HepG2 (cell line): Measurements from ENCODE around the gene OR13J1. TPM values are rescaled to one million over a fixed set of nuclear protein-coding genes. Genes with fewer than 3 reads are reported as not detected.

ENCODE experiments used
- BHLHE40 ChIP-seq: IDR thresholded peaks from 2 replicates; pipeline ENCODE4 v1.6.1; 2011; ENCODE audit warnings: low read length, improper control_type of control experiment
- CC2D1A ChIP-seq: sonication (generic); formaldehyde crosslinking; IDR thresholded peaks from 2 replicates; pipeline ENCODE4 v1.8.1; 2023; ENCODE audit warnings: mild to moderate bottlenecking, missing genetic modification reagents
- EP300 ChIP-seq, 3 experiments: sonication (generic) in 1 of 3; formaldehyde crosslinking in 1 of 3; IDR thresholded peaks; 2 replicates each; pipeline versions ENCODE4 v1.5.1 to v1.6.1; 2011 to 2020; ENCODE audit warnings: low read depth in 2 of 3, low read length in 2 of 3, borderline replicate concordance in 1 of 3, improper control_type of control experiment in 1 of 3, mild to moderate bottlenecking in 1 of 3, missing genetic modification reagents in 1 of 3, moderate library complexity in 1 of 3
- HIVEP1 ChIP-seq: sonication (generic); formaldehyde crosslinking; IDR thresholded peaks from 2 replicates; pipeline ENCODE4 v1.4.0; 2020; ENCODE audit warnings: mild to moderate bottlenecking, missing genetic modification reagents
- HNF4A ChIP-seq: sonication (generic); formaldehyde crosslinking; IDR thresholded peaks from 2 replicates; pipeline ENCODE4 v1.4.0; 2020; ENCODE audit warnings: missing genetic modification reagents
- KAT8 ChIP-seq: IDR thresholded peaks from 2 replicates; pipeline ENCODE4 v1.6.1; 2016; ENCODE audit warnings: missing genetic modification reagents, missing compliant biosample characterization
- KDM5B ChIP-seq: sonication (generic); formaldehyde crosslinking; IDR thresholded peaks from 2 replicates; pipeline ENCODE4 v1.4.0; 2020; ENCODE audit warnings: missing genetic modification reagents, mild to moderate bottlenecking, borderline replicate concordance
- MAFG ChIP-seq: sonication (generic); formaldehyde crosslinking; IDR thresholded peaks from 2 replicates; pipeline ENCODE4 v1.5.1; 2020; ENCODE audit warnings: mild to moderate bottlenecking, missing genetic modification reagents
- MBD4 ChIP-seq: IDR thresholded peaks from 2 replicates; pipeline ENCODE4 v1.6.1; 2012; ENCODE audit warnings: low read length, inconsistent platforms, borderline replicate concordance
- MED8 ChIP-seq: sonication (generic); formaldehyde crosslinking; IDR thresholded peaks from 2 replicates; pipeline ENCODE4 v1.8.1; 2023; ENCODE audit warnings: mild to moderate bottlenecking, missing genetic modification reagents; ENCODE audit not compliant: insufficient replicate concordance
- NFE2 ChIP-seq: sonication (generic); formaldehyde crosslinking; IDR thresholded peaks from 2 replicates; pipeline ENCODE4 v1.4.0; 2020; ENCODE audit warnings: missing genetic modification reagents
- ZFP36 ChIP-seq: fragments of 150-350 bp; IDR thresholded peaks from 2 replicates; pipeline ENCODE4 v1.6.1; 2018; ENCODE audit warnings: borderline replicate concordance, low read length, low read depth; ENCODE audit not compliant: partially characterized antibody
- ZNF225 ChIP-seq: sonication (generic); formaldehyde crosslinking; IDR thresholded peaks from 2 replicates; pipeline ENCODE4 v1.4.0; 2020; ENCODE audit warnings: mild to moderate bottlenecking, missing genetic modification reagents
- ZNF431 ChIP-seq: sonication (generic); formaldehyde crosslinking; IDR thresholded peaks from 2 replicates; pipeline ENCODE4 v1.9.0; 2022; ENCODE audit warnings: missing genetic modification reagents, low read depth, mild to moderate bottlenecking, borderline replicate concordance
- ZNF614 ChIP-seq: IDR thresholded peaks from 2 replicates; pipeline ENCODE4 v1.6.1; 2018; ENCODE audit warnings: missing biosample characterization, missing genetic modification reagents, inconsistent platforms, borderline replicate concordance
- ZNF772 ChIP-seq: sonication (generic); formaldehyde crosslinking; IDR thresholded peaks from 2 replicates; pipeline ENCODE4 v1.5.0; 2020; ENCODE audit warnings: mild to moderate bottlenecking, missing genetic modification reagents
- ZNF839 ChIP-seq: sonication (generic); formaldehyde crosslinking; IDR thresholded peaks from 2 replicates; pipeline ENCODE4 v1.4.0; 2020; ENCODE audit warnings: missing genetic modification reagents, mild to moderate bottlenecking, borderline replicate concordance
- polyA plus RNA-seq, 8 experiments: library from polyadenylated mRNA; depleted of rRNA in 3 of 8; stranded (reverse) in 7 of 8; unstranded in 1 of 8; fragments of >200 nt; fragmentation: Illumina TruSeq in 4 of 8; extraction: Trizol in 4 of 8; gene quantifications; 2 replicates each; pipeline versions ENCODE4 v1.2.1 to v1.2.3, GENCODE V29; 2011 to 2016; ENCODE audit warnings: low read depth in 4 of 8, missing spikeins in 1 of 8, mixed read lengths in 1 of 8; ENCODE audit not compliant: insufficient read depth in 1 of 8
- total RNA-seq, 5 experiments: library from RNA; depleted of rRNA; stranded (reverse); fragments of >200 nt; fragmentation: Illumina TruSeq; extraction: Trizol; gene quantifications; 2 replicates each; pipeline ENCODE4 v1.2.3, GENCODE V29; 2016; ENCODE audit warnings: low read depth in 1 of 5
- TF ChIP-seq, protein P1 (sequence below): sonication (generic); formaldehyde crosslinking; IDR thresholded peaks from 2 replicates; pipeline ENCODE4 v1.8.1; 2022; ENCODE audit warnings: mild to moderate bottlenecking, missing genetic modification reagents
- TF ChIP-seq, protein P2 (sequence below): sonication (generic); formaldehyde crosslinking; IDR thresholded peaks from 2 replicates; pipeline ENCODE4 v1.8.0; 2023; ENCODE audit warnings: mild to moderate bottlenecking, missing genetic modification reagents
- TF ChIP-seq, protein P3 (sequence below): sonication (generic); formaldehyde crosslinking; IDR thresholded peaks from 2 replicates; pipeline ENCODE4 v1.9.0; 2021; ENCODE audit warnings: missing genetic modification reagents, mild to moderate bottlenecking, borderline replicate concordance
- TF ChIP-seq, protein P4 (sequence below): sonication (generic); formaldehyde crosslinking; IDR thresholded peaks from 2 replicates; pipeline ENCODE4 v1.5.1; 2020; ENCODE audit warnings: missing genetic modification reagents, mild to moderate bottlenecking, borderline replicate concordance
- TF ChIP-seq, protein P5 (sequence below): sonication (generic); formaldehyde crosslinking; IDR thresholded peaks from 2 replicates; pipeline ENCODE4 v1.4.0; 2020; ENCODE audit warnings: missing genetic modification reagents, low read depth, mild to moderate bottlenecking, borderline replicate concordance

OR13J1 gene
- total and polyA plus RNA-seq, 2 of the 13 experiments (the other 11 are each of a cell fraction or from before 2014, with no cell fraction given), result not detected

DNA sequence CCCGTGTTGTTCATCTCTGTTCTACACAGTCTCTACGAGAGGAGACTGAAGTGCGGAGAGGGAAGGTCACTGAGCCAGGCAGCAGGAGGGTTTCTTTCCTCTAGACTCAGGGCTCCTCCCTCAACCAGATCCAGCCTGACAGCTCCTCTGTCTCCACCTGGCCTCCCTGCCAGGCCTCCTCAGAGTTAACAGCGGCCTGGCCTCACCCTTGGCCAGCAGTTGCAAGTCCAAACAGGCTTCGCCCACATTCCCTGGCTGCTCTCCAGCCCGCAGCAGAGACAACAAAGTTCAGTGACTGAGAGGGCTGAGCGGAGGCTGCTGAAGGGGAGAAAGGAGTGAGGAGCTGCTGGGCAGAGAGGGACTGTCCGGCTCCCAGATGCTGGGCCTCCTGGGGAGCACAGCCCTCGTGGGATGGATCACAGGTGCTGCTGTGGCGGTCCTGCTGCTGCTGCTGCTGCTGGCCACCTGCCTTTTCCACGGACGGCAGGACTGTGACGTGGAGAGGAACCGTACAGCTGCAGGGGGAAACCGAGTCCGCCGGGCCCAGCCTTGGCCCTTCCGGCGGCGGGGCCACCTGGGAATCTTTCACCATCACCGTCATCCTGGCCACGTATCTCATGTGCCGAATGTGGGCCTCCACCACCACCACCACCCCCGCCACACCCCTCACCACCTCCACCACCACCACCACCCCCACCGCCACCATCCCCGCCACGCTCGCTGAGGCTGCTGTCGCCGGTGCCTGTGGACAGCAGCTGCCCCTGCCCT is 35.9 kb upstream of the OR13J1 start, which contains the start of gene HRCT1 (continued):
- TF ChIP-seq, protein P1, sequence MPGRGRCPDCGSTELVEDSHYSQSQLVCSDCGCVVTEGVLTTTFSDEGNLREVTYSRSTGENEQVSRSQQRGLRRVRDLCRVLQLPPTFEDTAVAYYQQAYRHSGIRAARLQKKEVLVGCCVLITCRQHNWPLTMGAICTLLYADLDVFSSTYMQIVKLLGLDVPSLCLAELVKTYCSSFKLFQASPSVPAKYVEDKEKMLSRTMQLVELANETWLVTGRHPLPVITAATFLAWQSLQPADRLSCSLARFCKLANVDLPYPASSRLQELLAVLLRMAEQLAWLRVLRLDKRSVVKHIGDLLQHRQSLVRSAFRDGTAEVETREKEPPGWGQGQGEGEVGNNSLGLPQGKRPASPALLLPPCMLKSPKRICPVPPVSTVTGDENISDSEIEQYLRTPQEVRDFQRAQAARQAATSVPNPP (CRISPR knock-in tag), result no peak
- TF ChIP-seq KAT8 (CRISPR knock-in tag) (no peak), ZNF839 (CRISPR knock-in tag) (no peak), HIVEP1 (no peak), ZNF431 (CRISPR knock-in tag) (no peak), KDM5B (CRISPR knock-in tag) (no peak; the same call in 1 of the 2 replicates), ZNF614 (CRISPR knock-in tag) (peak; percentile 78; the same call in 1 of the 2 replicates), NFE2 (CRISPR knock-in tag) (no peak), ZNF772 (CRISPR knock-in tag) (no peak), MED8 (CRISPR knock-in tag) (no peak), EP300 (IDR thresholded peaks at IDR 0.05; ENCODE audit: low read depth in 2 of 2, low read length in 2 of 2) (peak; percentile 32 to 50; a peak in 1 of 4 replicates), EP300 (CRISPR knock-in tag; IDR thresholded peaks at IDR 0.05; ENCODE audit: borderline replicate concordance) (peak; percentile 51; the same call in 1 of the 2 replicates), BHLHE40 (no peak), MAFG (no peak), ZNF225 (CRISPR knock-in tag) (0 out of 2 replicates have a peak, but pooled peaks have one; percentile 54), CC2D1A (CRISPR knock-in tag) (no peak), MBD4 (no peak), ZFP36 (no peak), HNF4A (CRISPR knock-in tag) (peak; percentile 93)
- TF ChIP-seq, protein P2, sequence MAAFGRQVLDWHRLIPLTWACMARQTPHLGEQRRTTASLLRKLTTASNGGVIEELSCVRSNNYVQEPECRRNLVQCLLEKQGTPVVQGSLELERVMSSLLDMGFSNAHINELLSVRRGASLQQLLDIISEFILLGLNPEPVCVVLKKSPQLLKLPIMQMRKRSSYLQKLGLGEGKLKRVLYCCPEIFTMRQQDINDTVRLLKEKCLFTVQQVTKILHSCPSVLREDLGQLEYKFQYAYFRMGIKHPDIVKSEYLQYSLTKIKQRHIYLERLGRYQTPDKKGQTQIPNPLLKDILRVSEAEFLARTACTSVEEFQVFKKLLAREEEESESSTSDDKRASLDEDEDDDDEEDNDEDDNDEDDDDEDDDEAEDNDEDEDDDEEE (CRISPR knock-in tag), result no peak
- TF ChIP-seq, protein P3, sequence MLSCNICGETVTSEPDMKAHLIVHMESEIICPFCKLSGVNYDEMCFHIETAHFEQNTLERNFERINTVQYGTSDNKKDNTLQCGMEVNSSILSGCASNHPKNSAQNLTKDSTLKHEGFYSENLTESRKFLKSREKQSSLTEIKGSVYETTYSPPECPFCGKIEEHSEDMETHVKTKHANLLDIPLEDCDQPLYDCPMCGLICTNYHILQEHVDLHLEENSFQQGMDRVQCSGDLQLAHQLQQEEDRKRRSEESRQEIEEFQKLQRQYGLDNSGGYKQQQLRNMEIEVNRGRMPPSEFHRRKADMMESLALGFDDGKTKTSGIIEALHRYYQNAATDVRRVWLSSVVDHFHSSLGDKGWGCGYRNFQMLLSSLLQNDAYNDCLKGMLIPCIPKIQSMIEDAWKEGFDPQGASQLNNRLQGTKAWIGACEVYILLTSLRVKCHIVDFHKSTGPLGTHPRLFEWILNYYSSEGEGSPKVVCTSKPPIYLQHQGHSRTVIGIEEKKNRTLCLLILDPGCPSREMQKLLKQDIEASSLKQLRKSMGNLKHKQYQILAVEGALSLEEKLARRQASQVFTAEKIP (CRISPR knock-in tag), result no peak
- TF ChIP-seq, protein P4, sequence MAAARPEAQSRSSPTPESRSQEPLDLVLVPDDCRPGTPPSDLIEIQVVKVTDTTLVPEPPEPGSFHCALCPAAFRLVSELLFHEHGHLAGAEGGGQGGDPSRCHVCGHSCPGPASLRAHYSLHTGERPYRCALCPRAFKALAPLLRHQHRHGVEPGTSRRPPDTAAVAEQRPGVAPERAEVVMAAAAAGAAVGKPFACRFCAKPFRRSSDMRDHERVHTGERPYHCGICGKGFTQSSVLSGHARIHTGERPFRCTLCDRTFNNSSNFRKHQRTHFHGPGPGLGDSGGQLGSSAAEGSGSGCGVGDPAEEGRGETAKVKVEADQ (CRISPR knock-in tag), result no peak
- TF ChIP-seq, protein P5, sequence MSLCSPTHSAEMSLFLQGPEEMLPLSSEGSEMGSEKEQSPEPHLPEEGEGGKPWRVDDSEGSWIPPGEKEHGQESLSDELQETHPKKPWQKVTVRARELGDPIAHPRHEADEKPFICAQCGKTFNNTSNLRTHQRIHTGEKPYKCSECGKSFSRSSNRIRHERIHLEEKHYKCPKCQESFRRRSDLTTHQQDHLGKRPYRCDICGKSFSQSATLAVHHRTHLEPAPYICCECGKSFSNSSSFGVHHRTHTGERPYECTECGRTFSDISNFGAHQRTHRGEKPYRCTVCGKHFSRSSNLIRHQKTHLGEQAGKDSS (CRISPR knock-in tag), result no peak
